ENCODE data around the gene PROX2. TPM values are rescaled to one million over a fixed set of nuclear protein-coding genes. Genes with fewer than 3 reads are reported as not detected.

Gene PROX2
- total and polyA plus RNA-seq, 9 of the 15 experiments (the other 6 are each of a cell fraction or from before 2014, with no cell fraction given), result not detected

GRCh38 chr14:74888164-74889158 lies 12.5 kb upstream of the PROX2 start (continued):
- TF ChIP-seq KLF10 (CRISPR knock-in tag; IDR thresholded peaks at IDR 0.05) (no peak), C11orf30 (IDR thresholded peaks at IDR 0.05; ENCODE audit: low read depth) (peak; percentile 84), TSHZ1 (CRISPR knock-in tag; IDR thresholded peaks at IDR 0.05) (no peak), PHTF2 (CRISPR knock-in tag; IDR thresholded peaks at IDR 0.05) (no peak), MTF1 (CRISPR knock-in tag; IDR thresholded peaks at IDR 0.05; ENCODE audit: borderline replicate concordance) (no peak), MCM2 (IDR thresholded peaks at IDR 0.05; ENCODE audit: low read depth) (no peak), MAFK (IDR thresholded peaks at IDR 0.05; ENCODE audit: low read length) (peak; percentile 55; the same call in 1 of the 2 replicates), CCNT2 (IDR thresholded peaks at IDR 0.05; ENCODE audit: borderline replicate concordance, extremely low read depth, insufficient read length, low read depth, low read length) (peak; percentile 67), ZBTB33 (CRISPR knock-in tag; IDR thresholded peaks at IDR 0.05) (no peak), NEUROD1 (IDR thresholded peaks at IDR 0.05; ENCODE audit: borderline replicate concordance, low read depth, low read length, partially characterized antibody) (peak; percentile 44), ZFP30 (CRISPR knock-in tag; IDR thresholded peaks at IDR 0.05; ENCODE audit: borderline replicate concordance) (no peak), MTA2 (IDR thresholded peaks at IDR 0.05; ENCODE audit: low read depth) (peak; percentile 69), MAX (CRISPR knock-in tag; IDR thresholded peaks at IDR 0.05) (no peak), STAT5A (IDR thresholded peaks at IDR 0.05; ENCODE audit: borderline replicate concordance, low read length) (peak; percentile 59; the same call in 1 of the 2 replicates), MEIS2 (IDR thresholded peaks at IDR 0.05; ENCODE audit: partially characterized antibody) (peak; percentile 86), BACH1 (tag; IDR thresholded peaks at IDR 0.05) (no peak), HMG20A (CRISPR knock-in tag; conservative IDR thresholded peaks at IDR 0.05) (no peak), MITF (IDR thresholded peaks at IDR 0.05) (no peak)
